Left ventricle myocardium inferior (tissue), 1 donor: Measurements from ENCODE around the gene BCAS1. TPM values are rescaled to one million over a fixed set of nuclear protein-coding genes. Genes with fewer than 3 reads are reported as not detected.

Experiments used
- DNase-seq: peaks from one replicate; pipeline ENCODE4 v3.0.0-alpha.2; 2020
- H3K27ac ChIP-seq: fragments of 200-600 bp; replicated peaks from 2 replicates; pipeline ENCODE4 v1.8.0; 2021
- H3K27me3 ChIP-seq: fragments of 200-600 bp; 2 replicates; pipeline ENCODE4 v1.8.0; 2021; ENCODE audit warnings: low read depth
- H3K36me3 ChIP-seq: fragments of 200-600 bp; 2 replicates; pipeline ENCODE4 v1.8.0; 2021
- H3K4me1 ChIP-seq: fragments of 200-600 bp; 2 replicates; pipeline ENCODE4 v1.8.0; 2021
- H3K4me3 ChIP-seq: fragments of 200-600 bp; 2 replicates; pipeline ENCODE4 v1.8.0; 2021; ENCODE audit warnings: mild to moderate bottlenecking, moderate library complexity
- H3K9me3 ChIP-seq: fragments of 200-600 bp; replicated peaks from 2 replicates; pipeline ENCODE4 v1.8.0; 2021
- intact Hi-C: fragments of 100-400 bp; cut with micrococcal nuclease; formaldehyde crosslinking; loops from one replicate; pipeline ENCODE4 v1.11.0; 2022
- total RNA-seq: library from RNA; stranded (reverse); fragmentation: NEBNext Ultra II Directional; extraction: Animal tissue kit (Norgen Biotek cat#: 25700); gene quantifications from one replicate; pipeline ENCODE4 v1.2.1, GENCODE V29; 2021
- TF ChIP-seq, protein P1 (sequence below): fragments of 200-600 bp; IDR thresholded peaks from 2 replicates; pipeline ENCODE4 v1.8.0; 2021; ENCODE audit warnings: antibody characterized with exemption, mild to moderate bottlenecking, borderline replicate concordance
- donor health status: DM: no; HTN: yes; CAD: no; lungs with severe emphysema.

The BCAS1 gene
- total RNA-seq, 1 donor from 2014 or later, result not detected

DNA sequence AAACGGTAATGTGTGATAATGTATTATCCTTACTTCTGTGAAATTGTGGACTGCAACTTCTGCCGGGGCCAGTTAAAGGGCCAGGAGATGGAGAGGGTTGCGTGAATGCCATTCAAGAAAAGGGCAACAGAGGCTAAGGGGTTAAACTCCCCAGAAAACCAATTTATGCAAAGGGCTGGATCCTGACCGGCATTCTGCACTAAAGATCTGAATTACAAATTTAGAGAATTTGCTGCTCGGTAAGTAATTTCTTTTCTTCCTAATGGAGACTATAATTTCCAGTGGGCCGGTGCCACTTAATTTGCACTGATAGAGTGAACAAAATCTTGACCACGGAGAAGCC lies 130.1 kb downstream of the BCAS1 start:
- TF ChIP-seq, protein P1, sequence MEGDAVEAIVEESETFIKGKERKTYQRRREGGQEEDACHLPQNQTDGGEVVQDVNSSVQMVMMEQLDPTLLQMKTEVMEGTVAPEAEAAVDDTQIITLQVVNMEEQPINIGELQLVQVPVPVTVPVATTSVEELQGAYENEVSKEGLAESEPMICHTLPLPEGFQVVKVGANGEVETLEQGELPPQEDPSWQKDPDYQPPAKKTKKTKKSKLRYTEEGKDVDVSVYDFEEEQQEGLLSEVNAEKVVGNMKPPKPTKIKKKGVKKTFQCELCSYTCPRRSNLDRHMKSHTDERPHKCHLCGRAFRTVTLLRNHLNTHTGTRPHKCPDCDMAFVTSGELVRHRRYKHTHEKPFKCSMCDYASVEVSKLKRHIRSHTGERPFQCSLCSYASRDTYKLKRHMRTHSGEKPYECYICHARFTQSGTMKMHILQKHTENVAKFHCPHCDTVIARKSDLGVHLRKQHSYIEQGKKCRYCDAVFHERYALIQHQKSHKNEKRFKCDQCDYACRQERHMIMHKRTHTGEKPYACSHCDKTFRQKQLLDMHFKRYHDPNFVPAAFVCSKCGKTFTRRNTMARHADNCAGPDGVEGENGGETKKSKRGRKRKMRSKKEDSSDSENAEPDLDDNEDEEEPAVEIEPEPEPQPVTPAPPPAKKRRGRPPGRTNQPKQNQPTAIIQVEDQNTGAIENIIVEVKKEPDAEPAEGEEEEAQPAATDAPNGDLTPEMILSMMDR, result no peak
- Histone ChIP-seq H3K4me1 (peaks cover 58% of the 10 kb centered on the region), H3K9me3 (no peaks in the 10 kb centered on the region), H3K4me3 (peak overlapping the region; percentile 29), H3K36me3 (no peaks in the 10 kb centered on the region), H3K27me3 (no peaks in the 10 kb centered on the region), H3K27ac (peak overlapping the region; percentile 87)
- DNase-seq, result no peak
- intact Hi-C loops, result loop anchor here (5.0 to 10.0 kb wide), 2 partner anchors 124 to 363 kb away; no protein-coding TSS in a partner anchor

GRCh38 chr20:53939572-53940359 lies 130.6 kb downstream of the BCAS1 start:
- H3K4me1 ChIP-seq, result peaks cover 64% of the 10 kb centered on the region
- peak overlapping the region; percentile 87 for H3K27ac ChIP-seq
- H3K27me3 ChIP-seq, result no peaks in the 10 kb centered on the region
- intact Hi-C loops, result loop anchor here (5.0 to 10.0 kb wide), 2 partner anchors 125 to 362 kb away; no protein-coding TSS in a partner anchor
- peak overlapping the region; percentile 29 for H3K4me3 ChIP-seq
- TF ChIP-seq, protein P1, result peak; percentile 78
- H3K9me3 ChIP-seq, result no peaks in the 10 kb centered on the region
- H3K36me3 ChIP-seq, result no peaks in the 10 kb centered on the region
- peak; percentile 94 for DNase-seq

DNA sequence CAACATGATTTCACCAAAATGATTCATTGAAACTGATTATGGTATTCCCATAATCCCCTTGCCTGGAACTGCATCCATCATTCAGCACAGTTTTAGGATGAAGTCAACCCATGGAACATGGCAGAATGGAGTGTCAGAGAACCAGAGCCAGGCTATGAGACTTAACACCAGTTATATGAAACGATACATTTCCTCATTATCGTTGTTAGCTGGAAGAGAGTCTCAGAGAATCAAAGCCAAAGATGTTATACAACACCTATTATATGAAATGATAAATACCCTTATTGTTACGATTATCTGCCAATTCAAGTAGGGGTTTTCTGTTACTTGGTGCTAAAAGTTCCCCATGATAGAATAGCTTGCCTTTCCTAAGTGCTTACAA lies 131.2 kb downstream of the BCAS1 start:
- Histone ChIP-seq H3K4me3 (peak overlapping the region; percentile 19), H3K36me3 (no peaks in the 10 kb centered on the region), H3K9me3 (no peaks in the 10 kb centered on the region), H3K27me3 (no peaks in the 10 kb centered on the region), H3K4me1 (peaks cover 69% of the 10 kb centered on the region), H3K27ac (peak overlapping the region; percentile 87)
- TF ChIP-seq, protein P1, result no peak
- no peak for DNase-seq
- intact Hi-C loops, result no loop called here

DNA sequence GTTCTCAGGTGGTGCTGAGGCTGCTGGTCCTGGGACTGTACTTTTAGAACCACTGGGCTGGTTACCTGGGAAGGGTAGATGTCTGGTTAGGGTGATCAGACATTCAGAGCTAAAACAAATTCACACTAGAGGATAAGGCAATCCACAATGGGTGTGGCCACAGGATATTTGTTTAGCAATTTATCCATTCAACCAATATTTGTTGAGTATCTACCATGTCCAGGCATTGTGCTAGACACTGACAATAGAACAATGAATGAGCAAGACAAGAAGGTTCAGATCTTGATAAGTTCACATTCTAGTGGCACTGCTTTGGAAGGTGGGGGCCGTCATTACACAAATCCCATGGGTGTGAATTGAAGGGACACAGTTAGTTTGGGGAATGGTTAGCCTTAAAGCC lies 131.7 kb downstream of the BCAS1 start:
- Histone ChIP-seq H3K27me3 (no peaks in the 10 kb centered on the region), H3K4me1 (peaks cover 70% of the 10 kb centered on the region), H3K36me3 (no peaks in the 10 kb centered on the region), H3K9me3 (no peaks in the 10 kb centered on the region), H3K4me3 (no peak overlapping the region), H3K27ac (peak overlapping the region; percentile 87)
- DNase-seq, result no peak
- intact Hi-C loops, result no loop called here
- TF ChIP-seq, protein P1, result no peak

GRCh38 chr20:53937929-53938367 lies 132.4 kb downstream of the BCAS1 start:
- TF ChIP-seq, protein P1, result no peak
- no peak overlapping the region for H3K27ac ChIP-seq
- H3K9me3 ChIP-seq, result no peaks in the 10 kb centered on the region
- H3K36me3 ChIP-seq, result no peaks in the 10 kb centered on the region
- H3K27me3 ChIP-seq, result no peaks in the 10 kb centered on the region
- no peak for DNase-seq
- H3K4me1 ChIP-seq, result peaks cover 70% of the 10 kb centered on the region
- intact Hi-C loops, result no loop called here
- no peak overlapping the region for H3K4me3 ChIP-seq
